ENCODE results near the gene REPS2. TPM values are rescaled to one million over a fixed set of nuclear protein-coding genes. Genes with fewer than 3 reads are reported as not detected.

REPS2 gene
- total RNA-seq, 1 donor from 2014 or later, result 4.1 TPM

GRCh38 chrX:17081968-17082367, 135.5 kb downstream of the REPS2 start:
- no peaks in the 10 kb centered on the region for H3K4me1 ChIP-seq
- H3K27me3 ChIP-seq, result no peaks in the 10 kb centered on the region
- no peak overlapping the region for H2AFZ ChIP-seq (replicated peaks)
- H4K20me1 ChIP-seq (ENCODE audit: low read depth), result no peaks in the 10 kb centered on the region
- Mint-ChIP-seq H3K27me3 (ENCODE audit: insufficient read depth, low read depth) (no peaks in the 10 kb centered on the region), H3K4me1 (peaks cover 9% of the 10 kb centered on the region), H3K36me3 (no peaks in the 10 kb centered on the region), H3K9me3 (no peaks in the 10 kb centered on the region), H3K27ac (no peak overlapping the region), H3K4me3 (no peak overlapping the region)
- no peak overlapping the region for H3K4me2 ChIP-seq
- no peaks in the 10 kb centered on the region for H3F3A ChIP-seq (ENCODE audit: low read depth)
- H3K4me3 ChIP-seq, result no peak overlapping the region
- no peak overlapping the region for H3K27ac ChIP-seq
- DNase-seq (ENCODE audit: low spot score), result peak; percentile 21
- H3K79me2 ChIP-seq (ENCODE audit: low read depth), result no peaks in the 10 kb centered on the region
- no peak overlapping the region for H3K9ac ChIP-seq
- TF ChIP-seq CTCF (IDR thresholded peaks at IDR 0.05) (no peak), EZH2 (IDR thresholded peaks at IDR 0.05) (no peak), EZH2phosphoT487 (IDR thresholded peaks at IDR 0.05) (no peak)
- no peaks in the 10 kb centered on the region for H3K36me3 ChIP-seq
- H3K9me3 ChIP-seq (ENCODE audit: low read depth), result no peaks in the 10 kb centered on the region

- no peaks in the 10 kb centered on the region for H3K36me3 ChIP-seq
- no peak overlapping the region for H3K4me3 ChIP-seq
- TF ChIP-seq CTCF (IDR thresholded peaks at IDR 0.05) (peak; percentile 22), EZH2phosphoT487 (IDR thresholded peaks at IDR 0.05) (no peak), EZH2 (IDR thresholded peaks at IDR 0.05) (no peak)
- no peak overlapping the region for H2AFZ ChIP-seq (replicated peaks)
- Mint-ChIP-seq H3K27me3 (ENCODE audit: insufficient read depth, low read depth) (no peaks in the 10 kb centered on the region), H3K9me3 (no peaks in the 10 kb centered on the region), H3K4me3 (no peak overlapping the region), H3K27ac (no peak overlapping the region), H3K4me1 (peaks cover 9% of the 10 kb centered on the region), H3K36me3 (no peaks in the 10 kb centered on the region)
- H3F3A ChIP-seq (ENCODE audit: low read depth), result no peaks in the 10 kb centered on the region
- no peaks in the 10 kb centered on the region for H4K20me1 ChIP-seq (ENCODE audit: low read depth)
- H3K4me2 ChIP-seq, result no peak overlapping the region
- H3K79me2 ChIP-seq (ENCODE audit: low read depth), result no peaks in the 10 kb centered on the region
- no peaks in the 10 kb centered on the region for H3K27me3 ChIP-seq
- no peaks in the 10 kb centered on the region for H3K4me1 ChIP-seq
- DNase-seq (ENCODE audit: low spot score), result peak; percentile 23
- no peak overlapping the region for H3K9ac ChIP-seq
- H3K27ac ChIP-seq, result no peak overlapping the region
- H3K9me3 ChIP-seq (ENCODE audit: low read depth), result no peaks in the 10 kb centered on the region
These were observed 136.4 kb downstream of the REPS2 start for GRCh38 chrX:17082831-17083230.

GRCh38 chrX:17086317-17086716, 139.9 kb downstream of the REPS2 start:
- Mint-ChIP-seq H3K27ac (no peak overlapping the region), H3K36me3 (no peaks in the 10 kb centered on the region), H3K9me3 (no peaks in the 10 kb centered on the region), H3K27me3 (ENCODE audit: insufficient read depth, low read depth) (no peaks in the 10 kb centered on the region), H3K4me3 (no peak overlapping the region), H3K4me1 (peaks cover 9% of the 10 kb centered on the region)
- no peak for DNase-seq (ENCODE audit: low spot score)
- TF ChIP-seq EZH2phosphoT487 (IDR thresholded peaks at IDR 0.05) (no peak), EZH2 (IDR thresholded peaks at IDR 0.05) (no peak), CTCF (IDR thresholded peaks at IDR 0.05) (no peak)
- no peaks in the 10 kb centered on the region for H3K36me3 ChIP-seq
- no peaks in the 10 kb centered on the region for H3K4me1 ChIP-seq
- no peaks in the 10 kb centered on the region for H3K79me2 ChIP-seq (ENCODE audit: low read depth)
- no peaks in the 10 kb centered on the region for H3K27me3 ChIP-seq
- no peaks in the 10 kb centered on the region for H4K20me1 ChIP-seq (ENCODE audit: low read depth)
- no peaks in the 10 kb centered on the region for H3F3A ChIP-seq (ENCODE audit: low read depth)
- no peak overlapping the region for H3K4me3 ChIP-seq
- no peak overlapping the region for H3K9ac ChIP-seq
- peaks cover 7% of the 10 kb centered on the region for H3K9me3 ChIP-seq (ENCODE audit: low read depth)
- no peak overlapping the region for H2AFZ ChIP-seq (replicated peaks)
- no peak overlapping the region for H3K4me2 ChIP-seq
- H3K27ac ChIP-seq, result no peak overlapping the region
